Neural cell (in vitro differentiated cells): ENCODE data around the gene PDE11A. TPM values are rescaled to one million over a fixed set of nuclear protein-coding genes. Genes with fewer than 3 reads are reported as not detected.

ENCODE experiments used
- H2AFZ ChIP-seq: fragments of 200-600, 300-800 bp; sonication (generic), shearing (Covaris generic); 2 replicates; pipeline ENCODE4 v1.6.0; 2014; ENCODE audit warnings: low read depth, mild to moderate bottlenecking, antibody characterized with exemption, low read length, moderate library complexity
- H3F3A ChIP-seq: fragments of 200-600 bp; shearing (Covaris generic); 2 replicates; pipeline ENCODE4 v1.6.1; 2016; ENCODE audit warnings: mild to moderate bottlenecking, moderate library complexity, mixed read lengths, antibody characterized with exemption, low read length; ENCODE audit not compliant: insufficient read depth, poor library complexity, severe bottlenecking
- H3K27ac ChIP-seq: fragments of 200-600, 300-800 bp; sonication (generic), shearing (Covaris generic); 2 replicates; pipeline ENCODE4 v1.5.1; 2014; ENCODE audit warnings: mild to moderate bottlenecking, low read length, moderate library complexity
- H3K27me3 ChIP-seq: fragments of 300-800, 200-600 bp; sonication (generic), shearing (Covaris generic); 2 replicates; pipeline ENCODE4 v1.6.0; 2014; ENCODE audit warnings: mild to moderate bottlenecking, low read depth, low read length, moderate library complexity; ENCODE audit not compliant: insufficient read depth
- H3K36me3 ChIP-seq: fragments of 300-800, 200-600 bp; sonication (generic), shearing (Covaris generic); 2 replicates; pipeline ENCODE4 v1.5.1; 2014; ENCODE audit warnings: mild to moderate bottlenecking, antibody characterized with exemption, low read length, moderate library complexity; ENCODE audit not compliant: insufficient read depth
- H3K4me2 ChIP-seq: fragments of 300-800, 200-600 bp; sonication (generic), shearing (Covaris generic); 2 replicates; pipeline ENCODE4 v1.6.0; 2014; ENCODE audit warnings: mild to moderate bottlenecking, low read length
- H3K4me3 ChIP-seq: fragments of 300-800, 200-600 bp; sonication (generic), shearing (Covaris generic); 2 replicates; pipeline ENCODE4 v1.5.1; 2014; ENCODE audit warnings: mild to moderate bottlenecking, low read length, moderate library complexity
- H3K79me2 ChIP-seq: fragments of 200-600 bp; shearing (Covaris generic); replicated peaks from 2 replicates; pipeline ENCODE4 v1.6.0; 2014; ENCODE audit warnings: mild to moderate bottlenecking, low read length, moderate library complexity; ENCODE audit not compliant: insufficient read depth
- H3K9ac ChIP-seq: fragments of 300-800, 200-600 bp; sonication (generic), shearing (Covaris generic); 2 replicates; pipeline ENCODE4 v1.6.1; 2016; ENCODE audit warnings: mild to moderate bottlenecking, low read length, mixed read lengths
- H3K9me2 ChIP-seq: fragments of 200-600 bp; shearing (Covaris generic); 2 replicates; pipeline ENCODE4 v1.6.1; 2016; ENCODE audit warnings: mild to moderate bottlenecking, low read length, mixed read lengths; ENCODE audit not compliant: insufficient read depth
- H3K9me3 ChIP-seq: fragments of 200-600, 300-800 bp; sonication (generic), shearing (Covaris generic); 2 replicates; pipeline ENCODE4 v1.6.1; 2016; ENCODE audit warnings: mild to moderate bottlenecking, mixed run types, low read length, moderate library complexity, mixed read lengths
- H4K20me1 ChIP-seq: fragments of 200-600 bp; shearing (Covaris generic); 2 replicates; pipeline ENCODE4 v1.6.1; 2016; ENCODE audit warnings: mild to moderate bottlenecking, mixed run types; ENCODE audit not compliant: insufficient read depth
- EP300 ChIP-seq: fragments of 450-650 bp; conservative IDR thresholded peaks from 2 replicates; pipeline ENCODE4 v1.6.1; 2014; ENCODE audit warnings: antibody characterized with exemption, mild to moderate bottlenecking, moderate library complexity; ENCODE audit not compliant: poor library complexity, severe bottlenecking
- EZH2 ChIP-seq: fragments of 200-600, 300-800 bp; shearing (Covaris generic), sonication (generic); IDR thresholded peaks from 2 replicates; pipeline ENCODE4 v1.6.1; 2014; ENCODE audit warnings: antibody characterized with exemption, low read length, borderline replicate concordance, mild to moderate bottlenecking; ENCODE audit not compliant: insufficient read depth, poor library complexity, severe bottlenecking
- MXI1 ChIP-seq: fragments of 450-650 bp; conservative IDR thresholded peaks from 2 replicates; pipeline ENCODE4 v1.6.1; 2014; ENCODE audit warnings: antibody characterized with exemption, mild to moderate bottlenecking; ENCODE audit not compliant: poor library complexity, severe bottlenecking
- POLR2AphosphoS5 ChIP-seq: IDR thresholded peaks from 2 replicates; pipeline ENCODE4 v1.6.1; 2012
- RAD21 ChIP-seq: fragments of 450-650 bp; conservative IDR thresholded peaks from 2 replicates; pipeline ENCODE4 v1.6.1; 2014; ENCODE audit warnings: antibody characterized with exemption, mild to moderate bottlenecking, moderate library complexity
- REST ChIP-seq: IDR thresholded peaks from 2 replicates; pipeline ENCODE4 v1.6.1; 2012; ENCODE audit warnings: borderline replicate concordance
- SMC3 ChIP-seq: fragments of 450-650 bp; conservative IDR thresholded peaks from 2 replicates; pipeline ENCODE4 v1.6.1; 2014; ENCODE audit warnings: antibody characterized with exemption, mild to moderate bottlenecking, moderate library complexity; ENCODE audit not compliant: poor library complexity
- polyA plus RNA-seq: library from polyadenylated mRNA; depleted of rRNA; stranded (reverse); fragments of >200 nt; gene quantifications from 2 replicates; pipeline ENCODE4 v1.2.3, GENCODE V29; 2014
- TF ChIP-seq, protein P1 (sequence below): fragments of 450-650 bp; IDR thresholded peaks from 2 replicates; pipeline ENCODE4 v1.5.1; 2014; ENCODE audit warnings: antibody characterized with exemption, mild to moderate bottlenecking, moderate library complexity; ENCODE audit not compliant: poor library complexity, severe bottlenecking

Gene PDE11A
- polyA plus RNA-seq, 1 donor from 2014 or later, result 0.89 TPM

DNA sequence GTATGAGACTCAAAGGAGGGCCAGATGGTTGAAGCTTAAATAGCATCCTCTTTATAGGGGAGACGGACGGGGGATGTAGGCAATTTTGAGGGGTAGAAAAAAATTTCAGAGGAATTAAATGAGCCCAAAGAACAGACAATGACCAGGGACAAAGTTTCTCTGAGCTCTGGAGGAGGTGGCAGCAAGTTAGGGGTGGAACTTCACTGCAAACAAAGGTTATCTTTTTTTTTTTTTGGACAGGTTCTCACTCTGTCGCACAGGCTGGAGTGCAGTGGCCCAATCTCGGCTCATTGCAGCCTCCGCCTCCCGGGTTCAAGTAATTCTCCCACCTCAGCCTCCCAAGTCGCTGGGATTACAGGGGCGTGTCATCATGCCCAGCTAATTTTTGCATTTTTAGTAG, 195.6 kb downstream of the PDE11A start:
- Histone ChIP-seq H4K20me1 (no peaks in the 10 kb centered on the region), H3F3A (no peaks in the 10 kb centered on the region), H3K27me3 (no peaks in the 10 kb centered on the region), H3K9ac (no peak overlapping the region), H3K36me3 (no peaks in the 10 kb centered on the region), H3K4me3 (no peak overlapping the region), H3K4me2 (no peak overlapping the region), H3K9me3 (no peaks in the 10 kb centered on the region), H3K9me2 (no peaks in the 10 kb centered on the region), H3K79me2 (no peaks in the 10 kb centered on the region), H3K27ac (no peak overlapping the region), H2AFZ (no peak overlapping the region)
- TF ChIP-seq SMC3 (no peak), MXI1 (no peak), RAD21 (no peak), POLR2AphosphoS5 (no peak), EZH2 (no peak), REST (no peak), EP300 (no peak)
- TF ChIP-seq, protein P1, sequence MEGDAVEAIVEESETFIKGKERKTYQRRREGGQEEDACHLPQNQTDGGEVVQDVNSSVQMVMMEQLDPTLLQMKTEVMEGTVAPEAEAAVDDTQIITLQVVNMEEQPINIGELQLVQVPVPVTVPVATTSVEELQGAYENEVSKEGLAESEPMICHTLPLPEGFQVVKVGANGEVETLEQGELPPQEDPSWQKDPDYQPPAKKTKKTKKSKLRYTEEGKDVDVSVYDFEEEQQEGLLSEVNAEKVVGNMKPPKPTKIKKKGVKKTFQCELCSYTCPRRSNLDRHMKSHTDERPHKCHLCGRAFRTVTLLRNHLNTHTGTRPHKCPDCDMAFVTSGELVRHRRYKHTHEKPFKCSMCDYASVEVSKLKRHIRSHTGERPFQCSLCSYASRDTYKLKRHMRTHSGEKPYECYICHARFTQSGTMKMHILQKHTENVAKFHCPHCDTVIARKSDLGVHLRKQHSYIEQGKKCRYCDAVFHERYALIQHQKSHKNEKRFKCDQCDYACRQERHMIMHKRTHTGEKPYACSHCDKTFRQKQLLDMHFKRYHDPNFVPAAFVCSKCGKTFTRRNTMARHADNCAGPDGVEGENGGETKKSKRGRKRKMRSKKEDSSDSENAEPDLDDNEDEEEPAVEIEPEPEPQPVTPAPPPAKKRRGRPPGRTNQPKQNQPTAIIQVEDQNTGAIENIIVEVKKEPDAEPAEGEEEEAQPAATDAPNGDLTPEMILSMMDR, result no peak

DNA sequence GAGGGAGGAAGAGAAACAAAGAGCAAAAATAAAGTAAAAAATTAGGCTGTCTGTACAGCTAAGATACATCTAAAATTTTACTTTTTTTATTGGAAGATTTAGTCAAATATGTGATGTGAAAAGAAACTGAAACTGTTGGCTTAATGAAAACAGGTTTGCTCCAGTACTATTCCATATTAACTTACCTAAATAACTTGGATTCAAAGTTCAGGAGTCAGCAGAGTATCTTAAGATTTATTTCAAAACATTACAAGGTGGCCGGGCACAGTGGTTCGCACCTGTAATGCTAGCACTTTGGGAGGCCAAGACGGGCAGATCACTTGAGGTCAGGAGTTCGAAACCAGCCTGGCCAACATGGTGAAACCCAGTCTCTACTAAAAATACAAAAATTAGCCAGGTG, 197.9 kb downstream of the PDE11A start:
- no peaks in the 10 kb centered on the region for H3K36me3 ChIP-seq
- no peak overlapping the region for H3K4me3 ChIP-seq
- no peak overlapping the region for H2AFZ ChIP-seq
- no peaks in the 10 kb centered on the region for H4K20me1 ChIP-seq
- no peaks in the 10 kb centered on the region for H3K27me3 ChIP-seq
- H3K4me2 ChIP-seq, result no peak overlapping the region
- H3K27ac ChIP-seq, result no peak overlapping the region
- TF ChIP-seq SMC3 (no peak), RAD21 (no peak)
- TF ChIP-seq, protein P1, result no peak
- H3F3A ChIP-seq, result no peaks in the 10 kb centered on the region
- H3K9me2 ChIP-seq, result no peaks in the 10 kb centered on the region
- H3K9ac ChIP-seq, result no peak overlapping the region
- no peaks in the 10 kb centered on the region for H3K9me3 ChIP-seq
- H3K79me2 ChIP-seq, result no peaks in the 10 kb centered on the region
